Measurements from ENCODE around the gene XRCC5.

XRCC5 gene

DNA sequence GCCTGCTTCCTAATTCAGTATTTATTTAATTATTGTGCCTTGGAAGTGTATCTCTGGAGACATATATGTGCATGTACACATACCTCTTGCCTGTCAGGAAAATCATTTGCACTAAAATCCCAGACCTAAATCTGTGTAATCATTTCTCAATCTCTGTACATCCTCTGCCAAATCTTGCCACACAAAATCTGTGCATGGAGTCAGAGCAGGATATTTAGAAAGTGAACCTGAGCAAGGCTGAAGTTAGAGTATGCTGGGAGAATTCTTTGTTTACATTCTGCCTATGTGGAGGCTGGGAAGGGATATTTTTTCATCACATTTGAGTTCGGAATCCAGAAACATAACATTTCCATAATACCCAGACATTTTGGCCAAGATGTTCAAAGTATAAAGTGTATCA, 9.3 kb downstream of the XRCC5 start:
- Histone ChIP-seq H3K4me3 (ENCODE audit: low read depth, low read length) (no peak overlapping the region), H3K27me3 (ENCODE audit: control insufficient read depth, insufficient read depth, low read length) (no peaks in the 10 kb centered on the region), H2AFZ (no peak overlapping the region), H3K4me2 (ENCODE audit: low read length) (no peak overlapping the region), H3K79me2 (peaks cover 44% of the 10 kb centered on the region), H3K36me3 (ENCODE audit: control insufficient read depth, insufficient read depth, low read length) (no peaks in the 10 kb centered on the region), H3K4me1 (no peaks in the 10 kb centered on the region), H3K9ac (no peak overlapping the region), H3K27ac (no peak overlapping the region), H3K9me3 (ENCODE audit: control insufficient read depth, low read length) (no peaks in the 10 kb centered on the region)
- TF ChIP-seq, protein P1, sequence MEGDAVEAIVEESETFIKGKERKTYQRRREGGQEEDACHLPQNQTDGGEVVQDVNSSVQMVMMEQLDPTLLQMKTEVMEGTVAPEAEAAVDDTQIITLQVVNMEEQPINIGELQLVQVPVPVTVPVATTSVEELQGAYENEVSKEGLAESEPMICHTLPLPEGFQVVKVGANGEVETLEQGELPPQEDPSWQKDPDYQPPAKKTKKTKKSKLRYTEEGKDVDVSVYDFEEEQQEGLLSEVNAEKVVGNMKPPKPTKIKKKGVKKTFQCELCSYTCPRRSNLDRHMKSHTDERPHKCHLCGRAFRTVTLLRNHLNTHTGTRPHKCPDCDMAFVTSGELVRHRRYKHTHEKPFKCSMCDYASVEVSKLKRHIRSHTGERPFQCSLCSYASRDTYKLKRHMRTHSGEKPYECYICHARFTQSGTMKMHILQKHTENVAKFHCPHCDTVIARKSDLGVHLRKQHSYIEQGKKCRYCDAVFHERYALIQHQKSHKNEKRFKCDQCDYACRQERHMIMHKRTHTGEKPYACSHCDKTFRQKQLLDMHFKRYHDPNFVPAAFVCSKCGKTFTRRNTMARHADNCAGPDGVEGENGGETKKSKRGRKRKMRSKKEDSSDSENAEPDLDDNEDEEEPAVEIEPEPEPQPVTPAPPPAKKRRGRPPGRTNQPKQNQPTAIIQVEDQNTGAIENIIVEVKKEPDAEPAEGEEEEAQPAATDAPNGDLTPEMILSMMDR (IDR thresholded peaks at IDR 0.05): no peak

DNA sequence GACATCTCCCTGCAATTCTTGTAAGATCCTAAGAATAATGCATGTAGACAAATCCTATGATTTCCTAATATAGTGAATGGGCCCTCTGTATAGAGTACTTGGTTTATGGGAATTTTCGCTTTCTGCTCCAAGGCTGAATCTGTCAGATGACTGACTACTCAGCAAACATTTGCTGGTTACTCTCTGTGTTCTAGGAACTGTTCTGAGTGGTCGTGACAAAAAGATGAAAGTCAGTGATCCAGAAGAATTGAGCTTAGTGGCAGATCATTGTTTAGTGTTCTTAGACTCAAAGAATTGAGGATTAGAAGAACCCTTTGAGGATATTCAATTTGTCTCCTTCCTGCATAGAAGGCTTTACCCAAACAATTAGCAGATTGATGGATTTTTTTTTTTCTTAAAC, 10.0 kb downstream of the XRCC5 start:
- TF ChIP-seq, protein P1 (IDR thresholded peaks at IDR 0.05): no peak

DNA sequence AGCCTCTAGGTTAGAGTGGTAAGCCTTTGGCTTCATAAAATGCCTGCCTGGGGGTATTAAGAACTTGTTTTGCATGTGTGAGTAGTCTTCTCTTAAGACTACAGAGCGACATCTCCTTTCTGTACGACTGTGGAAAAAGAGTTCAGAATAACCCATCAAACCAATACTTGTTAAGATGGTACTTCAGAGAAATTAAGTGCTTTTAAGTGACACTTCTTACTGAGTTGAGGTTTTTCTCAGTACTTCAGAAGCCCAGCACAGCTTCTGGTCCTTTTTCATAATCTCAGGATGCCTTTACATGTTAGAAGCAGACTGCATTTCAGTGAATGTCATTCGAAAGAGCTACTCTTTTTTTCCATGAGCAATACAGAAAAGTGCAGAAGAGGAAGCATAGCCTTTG, 10.8 kb downstream of the XRCC5 start:
- no peaks in the 10 kb centered on the region for H3K27me3 ChIP-seq (ENCODE audit: control insufficient read depth, insufficient read depth, low read length)
- no peak overlapping the region for H3K9ac ChIP-seq
- H2AFZ ChIP-seq: no peak overlapping the region
- TF ChIP-seq, protein P1 (IDR thresholded peaks at IDR 0.05): no peak
- H3K79me2 ChIP-seq: peaks cover 48% of the 10 kb centered on the region
- no peak overlapping the region for H3K27ac ChIP-seq
- no peaks in the 10 kb centered on the region for H3K4me1 ChIP-seq
- H3K4me2 ChIP-seq (ENCODE audit: low read length): no peak overlapping the region
- H3K36me3 ChIP-seq (ENCODE audit: control insufficient read depth, insufficient read depth, low read length): no peaks in the 10 kb centered on the region
- H3K4me3 ChIP-seq (ENCODE audit: low read depth, low read length): no peak overlapping the region
- no peaks in the 10 kb centered on the region for H3K9me3 ChIP-seq (ENCODE audit: control insufficient read depth, low read length)

More for the DNA sequence above, 10.0 kb downstream of the XRCC5 start:
- Histone ChIP-seq H3K36me3 (ENCODE audit: control insufficient read depth, insufficient read depth, low read length) (no peaks in the 10 kb centered on the region), H3K4me3 (ENCODE audit: low read depth, low read length) (no peak overlapping the region), H2AFZ (no peak overlapping the region), H3K79me2 (peaks cover 46% of the 10 kb centered on the region), H3K27ac (no peak overlapping the region), H3K9me3 (ENCODE audit: control insufficient read depth, low read length) (no peaks in the 10 kb centered on the region), H3K9ac (no peak overlapping the region), H3K4me1 (no peaks in the 10 kb centered on the region), H3K27me3 (ENCODE audit: control insufficient read depth, insufficient read depth, low read length) (no peaks in the 10 kb centered on the region), H3K4me2 (ENCODE audit: low read length) (no peak overlapping the region)

DNA sequence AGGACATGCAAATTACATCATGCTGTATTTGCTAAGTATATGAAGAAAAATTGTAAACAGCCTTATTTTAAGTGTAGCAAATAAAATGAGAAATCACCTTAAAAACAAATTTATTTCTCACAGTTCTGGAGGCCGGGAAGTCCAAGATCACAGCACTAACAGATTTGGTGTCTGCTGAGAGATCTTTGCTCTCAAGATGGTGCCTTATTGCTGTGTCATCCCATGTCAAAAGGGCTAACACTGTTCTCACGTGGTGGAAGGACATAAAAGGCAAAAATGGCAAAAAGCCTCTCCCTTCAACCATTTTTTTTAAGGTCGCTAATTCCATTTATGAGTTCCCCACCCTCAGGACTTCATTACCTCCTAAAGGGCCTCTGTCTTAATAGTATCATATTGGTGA, 12.1 kb downstream of the XRCC5 start:
- H3K27ac ChIP-seq: no peak overlapping the region
- H3K4me2 ChIP-seq (ENCODE audit: low read length): no peak overlapping the region
- no peaks in the 10 kb centered on the region for H3K9me3 ChIP-seq (ENCODE audit: control insufficient read depth, low read length)
- no peak overlapping the region for H3K4me3 ChIP-seq (ENCODE audit: low read depth, low read length)
- TF ChIP-seq, protein P1 (IDR thresholded peaks at IDR 0.05): no peak
- H2AFZ ChIP-seq: no peak overlapping the region
- H3K79me2 ChIP-seq: peaks cover 43% of the 10 kb centered on the region
- no peaks in the 10 kb centered on the region for H3K36me3 ChIP-seq (ENCODE audit: control insufficient read depth, insufficient read depth, low read length)
- no peaks in the 10 kb centered on the region for H3K4me1 ChIP-seq
- no peaks in the 10 kb centered on the region for H3K27me3 ChIP-seq (ENCODE audit: control insufficient read depth, insufficient read depth, low read length)
- no peak overlapping the region for H3K9ac ChIP-seq

DNA sequence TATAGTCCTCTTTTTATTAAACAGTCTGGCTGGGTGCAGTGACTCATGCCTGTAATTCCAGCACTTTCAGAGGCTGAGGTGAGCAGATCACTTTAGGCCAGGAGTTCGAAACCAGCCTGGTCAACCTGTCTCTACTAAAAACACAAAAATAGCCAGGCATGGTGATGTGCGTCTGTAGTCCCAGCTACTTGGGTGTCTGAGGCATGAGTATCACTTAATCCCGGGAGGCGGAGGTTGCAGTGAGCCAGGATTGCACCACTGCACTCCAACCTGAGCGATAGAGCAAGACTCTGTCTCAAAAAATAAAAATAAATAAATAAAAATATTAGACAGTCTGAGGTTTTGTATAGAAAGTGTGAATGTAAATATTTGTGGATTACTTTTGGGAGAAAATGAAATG, 17.8 kb downstream of the XRCC5 start:
- TF ChIP-seq, protein P1 (IDR thresholded peaks at IDR 0.05): no peak
- Histone ChIP-seq H3K79me2 (peaks cover 18% of the 10 kb centered on the region), H3K36me3 (ENCODE audit: control insufficient read depth, insufficient read depth, low read length) (no peaks in the 10 kb centered on the region), H3K4me3 (ENCODE audit: low read depth, low read length) (no peak overlapping the region), H2AFZ (no peak overlapping the region), H3K9ac (no peak overlapping the region), H3K27me3 (ENCODE audit: control insufficient read depth, insufficient read depth, low read length) (no peaks in the 10 kb centered on the region), H3K27ac (no peak overlapping the region), H3K4me1 (no peaks in the 10 kb centered on the region), H3K4me2 (ENCODE audit: low read length) (no peak overlapping the region), H3K9me3 (ENCODE audit: control insufficient read depth, low read length) (no peaks in the 10 kb centered on the region)
